Measurements from ENCODE around the gene XK. TPM values are rescaled to one million over a fixed set of nuclear protein-coding genes. Genes with fewer than 3 reads are reported as not detected.

Gene XK
- total and polyA plus RNA-seq, 2 experiments from 2014 or later = 0.29 to 1.5 TPM

GRCh38 chrX:37684973-37685372 is 618 bp upstream of the XK start (continued):
- TF ChIP-seq, protein P1, sequence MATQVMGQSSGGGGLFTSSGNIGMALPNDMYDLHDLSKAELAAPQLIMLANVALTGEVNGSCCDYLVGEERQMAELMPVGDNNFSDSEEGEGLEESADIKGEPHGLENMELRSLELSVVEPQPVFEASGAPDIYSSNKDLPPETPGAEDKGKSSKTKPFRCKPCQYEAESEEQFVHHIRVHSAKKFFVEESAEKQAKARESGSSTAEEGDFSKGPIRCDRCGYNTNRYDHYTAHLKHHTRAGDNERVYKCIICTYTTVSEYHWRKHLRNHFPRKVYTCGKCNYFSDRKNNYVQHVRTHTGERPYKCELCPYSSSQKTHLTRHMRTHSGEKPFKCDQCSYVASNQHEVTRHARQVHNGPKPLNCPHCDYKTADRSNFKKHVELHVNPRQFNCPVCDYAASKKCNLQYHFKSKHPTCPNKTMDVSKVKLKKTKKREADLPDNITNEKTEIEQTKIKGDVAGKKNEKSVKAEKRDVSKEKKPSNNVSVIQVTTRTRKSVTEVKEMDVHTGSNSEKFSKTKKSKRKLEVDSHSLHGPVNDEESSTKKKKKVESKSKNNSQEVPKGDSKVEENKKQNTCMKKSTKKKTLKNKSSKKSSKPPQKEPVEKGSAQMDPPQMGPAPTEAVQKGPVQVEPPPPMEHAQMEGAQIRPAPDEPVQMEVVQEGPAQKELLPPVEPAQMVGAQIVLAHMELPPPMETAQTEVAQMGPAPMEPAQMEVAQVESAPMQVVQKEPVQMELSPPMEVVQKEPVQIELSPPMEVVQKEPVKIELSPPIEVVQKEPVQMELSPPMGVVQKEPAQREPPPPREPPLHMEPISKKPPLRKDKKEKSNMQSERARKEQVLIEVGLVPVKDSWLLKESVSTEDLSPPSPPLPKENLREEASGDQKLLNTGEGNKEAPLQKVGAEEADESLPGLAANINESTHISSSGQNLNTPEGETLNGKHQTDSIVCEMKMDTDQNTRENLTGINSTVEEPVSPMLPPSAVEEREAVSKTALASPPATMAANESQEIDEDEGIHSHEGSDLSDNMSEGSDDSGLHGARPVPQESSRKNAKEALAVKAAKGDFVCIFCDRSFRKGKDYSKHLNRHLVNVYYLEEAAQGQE (IDR thresholded peaks at IDR 0.05; ENCODE audit: unreplicated experiment) = no peak
- TF ChIP-seq, protein P2, sequence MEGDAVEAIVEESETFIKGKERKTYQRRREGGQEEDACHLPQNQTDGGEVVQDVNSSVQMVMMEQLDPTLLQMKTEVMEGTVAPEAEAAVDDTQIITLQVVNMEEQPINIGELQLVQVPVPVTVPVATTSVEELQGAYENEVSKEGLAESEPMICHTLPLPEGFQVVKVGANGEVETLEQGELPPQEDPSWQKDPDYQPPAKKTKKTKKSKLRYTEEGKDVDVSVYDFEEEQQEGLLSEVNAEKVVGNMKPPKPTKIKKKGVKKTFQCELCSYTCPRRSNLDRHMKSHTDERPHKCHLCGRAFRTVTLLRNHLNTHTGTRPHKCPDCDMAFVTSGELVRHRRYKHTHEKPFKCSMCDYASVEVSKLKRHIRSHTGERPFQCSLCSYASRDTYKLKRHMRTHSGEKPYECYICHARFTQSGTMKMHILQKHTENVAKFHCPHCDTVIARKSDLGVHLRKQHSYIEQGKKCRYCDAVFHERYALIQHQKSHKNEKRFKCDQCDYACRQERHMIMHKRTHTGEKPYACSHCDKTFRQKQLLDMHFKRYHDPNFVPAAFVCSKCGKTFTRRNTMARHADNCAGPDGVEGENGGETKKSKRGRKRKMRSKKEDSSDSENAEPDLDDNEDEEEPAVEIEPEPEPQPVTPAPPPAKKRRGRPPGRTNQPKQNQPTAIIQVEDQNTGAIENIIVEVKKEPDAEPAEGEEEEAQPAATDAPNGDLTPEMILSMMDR (conservative IDR thresholded peaks at IDR 0.05; ENCODE audit: low read depth in 2 of 2) = no peak
- TF ChIP-seq CREB1 (CRISPR knock-in tag; IDR thresholded peaks at IDR 0.05; ENCODE audit: low read depth) = no peak
- TF ChIP-seq EZH2 (IDR thresholded peaks at IDR 0.05; ENCODE audit: low read depth, unreplicated experiment) = no peak
- TF ChIP-seq, protein P3, sequence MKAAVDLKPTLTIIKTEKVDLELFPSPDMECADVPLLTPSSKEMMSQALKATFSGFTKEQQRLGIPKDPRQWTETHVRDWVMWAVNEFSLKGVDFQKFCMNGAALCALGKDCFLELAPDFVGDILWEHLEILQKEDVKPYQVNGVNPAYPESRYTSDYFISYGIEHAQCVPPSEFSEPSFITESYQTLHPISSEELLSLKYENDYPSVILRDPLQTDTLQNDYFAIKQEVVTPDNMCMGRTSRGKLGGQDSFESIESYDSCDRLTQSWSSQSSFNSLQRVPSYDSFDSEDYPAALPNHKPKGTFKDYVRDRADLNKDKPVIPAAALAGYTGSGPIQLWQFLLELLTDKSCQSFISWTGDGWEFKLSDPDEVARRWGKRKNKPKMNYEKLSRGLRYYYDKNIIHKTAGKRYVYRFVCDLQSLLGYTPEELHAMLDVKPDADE (IDR thresholded peaks at IDR 0.05) = no peak
- TF ChIP-seq NANOG (IDR thresholded peaks at IDR 0.05; ENCODE audit: borderline replicate concordance) = no peak
- no peak for TF ChIP-seq POLR2AphosphoS5 (IDR thresholded peaks at IDR 0.05; ENCODE audit: low read depth)

GRCh38 chrX:37686369-37686995 is 891 bp downstream of the XK start:
- no peaks in the 10 kb centered on the region for H3K36me3 Mint-ChIP-seq (ENCODE audit: low read depth)
- H3K4me3 ChIP-seq = peak overlapping the region; percentile 47; the same call in 1 of the 2 replicates
- no peak overlapping the region for H3K27ac ChIP-seq (ENCODE audit: low read depth)
- peak overlapping the region; percentile 62; the same call in 1 of the 2 replicates for H3K4me2 ChIP-seq
- H3K4me1 ChIP-seq (ENCODE audit: insufficient read depth) = peaks cover 16% of the 10 kb centered on the region
- no peaks in the 10 kb centered on the region for H3F3A ChIP-seq (replicated peaks; ENCODE audit: low read depth)
- H3K79me2 ChIP-seq (replicated peaks; ENCODE audit: insufficient read depth) = no peaks in the 10 kb centered on the region
- 0 out of 2 replicates have a peak overlapping the region, but pooled peaks have one; percentile 32 for H2AFZ ChIP-seq
- H3K9me2 ChIP-seq (ENCODE audit: insufficient read depth) = no peaks in the 10 kb centered on the region
- ATAC-seq (no peak), DNase-seq (ENCODE audit: low spot score) (no peak)
- no peaks in the 10 kb centered on the region for H3K36me3 ChIP-seq (ENCODE audit: insufficient read depth)
- H3K27me3 Mint-ChIP-seq (ENCODE audit: insufficient read depth, low read depth, poor library complexity) = peaks cover 11% of the 10 kb centered on the region
- H3K27me3 ChIP-seq (ENCODE audit: insufficient read depth) = peaks cover 10% of the 10 kb centered on the region
- no peaks in the 10 kb centered on the region for H3K9me3 Mint-ChIP-seq
- H3K4me1 Mint-ChIP-seq = peaks cover 9% of the 10 kb centered on the region; the same call in 1 of the 3 replicates
- H3K27ac Mint-ChIP-seq = no peak overlapping the region
- H3K4me3 Mint-ChIP-seq = peak overlapping the region; percentile 64
- no peaks in the 10 kb centered on the region for H4K20me1 ChIP-seq (replicated peaks; ENCODE audit: insufficient read depth)
- TF ChIP-seq, protein P2 (conservative IDR thresholded peaks at IDR 0.05; ENCODE audit: low read depth in 2 of 2) = no peak
- no peak for TF ChIP-seq EZH2phosphoT487 (IDR thresholded peaks at IDR 0.05; ENCODE audit: unreplicated experiment)
- no peak for TF ChIP-seq STAT1 (IDR thresholded peaks at IDR 0.05; ENCODE audit: unreplicated experiment)
- no peak for TF ChIP-seq JUNB (IDR thresholded peaks at IDR 0.05; ENCODE audit: unreplicated experiment)
- TF ChIP-seq EZH2 (IDR thresholded peaks at IDR 0.05; ENCODE audit: low read depth, unreplicated experiment) = no peak
- no peak for TF ChIP-seq ZNF331 (CRISPR knock-in tag; IDR thresholded peaks at IDR 0.05; ENCODE audit: low read depth)
- no peak for TF ChIP-seq NANOG (IDR thresholded peaks at IDR 0.05; ENCODE audit: borderline replicate concordance)
- no peak for TF ChIP-seq POLR2AphosphoS5 (IDR thresholded peaks at IDR 0.05; ENCODE audit: low read depth)
- TF ChIP-seq, protein P1 (IDR thresholded peaks at IDR 0.05; ENCODE audit: unreplicated experiment) = no peak
- TF ChIP-seq ZNF114 (CRISPR knock-in tag; IDR thresholded peaks at IDR 0.05) = no peak
- TF ChIP-seq, protein P3 (IDR thresholded peaks at IDR 0.05) = no peak
- no peak for TF ChIP-seq CREB1 (CRISPR knock-in tag; IDR thresholded peaks at IDR 0.05; ENCODE audit: low read depth)

Data from GM23338 (cell line).